Measurements from ENCODE around the gene MTHFD1L.

MTHFD1L gene

GRCh38 chr6:150866147-150866990 lies 867 bp downstream of the MTHFD1L start:
- peak; percentile 35 for DNase-seq

GRCh38 chr6:150866991-150867501 lies 1.5 kb downstream of the MTHFD1L start:
- DNase-seq = no peak

- no peak for DNase-seq
Observed at GRCh38 chr6:150868759-150869158, 3.3 kb downstream of the MTHFD1L start.

- DNase-seq = no peak
Observed at GRCh38 chr6:150874179-150874578, 8.7 kb downstream of the MTHFD1L start.

- no peak for DNase-seq
Observed at GRCh38 chr6:150875841-150876240, 10.3 kb downstream of the MTHFD1L start.

GRCh38 chr6:150876598-150876997 lies 11.1 kb downstream of the MTHFD1L start:
- DNase-seq = no peak

GRCh38 chr6:150877928-150878327 lies 12.4 kb downstream of the MTHFD1L start:
- DNase-seq = no peak

GRCh38 chr6:150878347-150879213 lies 13.1 kb downstream of the MTHFD1L start:
- DNase-seq = no peak

GRCh38 chr6:150880336-150880735 lies 14.8 kb downstream of the MTHFD1L start:
- no peak for DNase-seq

- DNase-seq = no peak
Observed at GRCh38 chr6:150881911-150882481, 16.5 kb downstream of the MTHFD1L start.

GRCh38 chr6:150883521-150883920 lies 18.0 kb downstream of the MTHFD1L start:
- no peak for DNase-seq

- no peak for DNase-seq
Observed at GRCh38 chr6:150886155-150886554, 20.7 kb downstream of the MTHFD1L start.

GRCh38 chr6:150887978-150888563 lies 22.6 kb downstream of the MTHFD1L start:
- DNase-seq = no peak

GRCh38 chr6:150890346-150890745 lies 24.8 kb downstream of the MTHFD1L start:
- DNase-seq = no peak

GRCh38 chr6:150891888-150892485 lies 26.5 kb downstream of the MTHFD1L start:
- peak; percentile 34 for DNase-seq

- DNase-seq = no peak
Observed at GRCh38 chr6:150894191-150894744, 28.8 kb downstream of the MTHFD1L start.

- DNase-seq = no peak
Observed at GRCh38 chr6:150894935-150895552, 29.5 kb downstream of the MTHFD1L start.

GRCh38 chr6:150895928-150896632 lies 30.6 kb downstream of the MTHFD1L start:
- no peak for DNase-seq

GRCh38 chr6:150897400-150897943 lies 32.0 kb downstream of the MTHFD1L start:
- no peak for DNase-seq

GRCh38 chr6:150898399-150899170 lies 33.1 kb downstream of the MTHFD1L start:
- no peak for DNase-seq
